Activated CD4-positive, CD25-positive, alpha-beta regulatory T cell treated with anti-CD3 and anti-CD28 coated beads, Interleukin-2, amount 50 U/mL, for 72 hours (primary cell): Measurements from ENCODE around the gene BANF2.
"Not testable (repeated sequence)": the region's sequence is repeated elsewhere in the genome, so short reads cannot be mapped to it uniquely, and the experiment has no call there.

Experiments used
- DNase-seq: peaks from one replicate; pipeline ENCODE4 v3.0.0; 2021

BANF2 gene

DNA sequence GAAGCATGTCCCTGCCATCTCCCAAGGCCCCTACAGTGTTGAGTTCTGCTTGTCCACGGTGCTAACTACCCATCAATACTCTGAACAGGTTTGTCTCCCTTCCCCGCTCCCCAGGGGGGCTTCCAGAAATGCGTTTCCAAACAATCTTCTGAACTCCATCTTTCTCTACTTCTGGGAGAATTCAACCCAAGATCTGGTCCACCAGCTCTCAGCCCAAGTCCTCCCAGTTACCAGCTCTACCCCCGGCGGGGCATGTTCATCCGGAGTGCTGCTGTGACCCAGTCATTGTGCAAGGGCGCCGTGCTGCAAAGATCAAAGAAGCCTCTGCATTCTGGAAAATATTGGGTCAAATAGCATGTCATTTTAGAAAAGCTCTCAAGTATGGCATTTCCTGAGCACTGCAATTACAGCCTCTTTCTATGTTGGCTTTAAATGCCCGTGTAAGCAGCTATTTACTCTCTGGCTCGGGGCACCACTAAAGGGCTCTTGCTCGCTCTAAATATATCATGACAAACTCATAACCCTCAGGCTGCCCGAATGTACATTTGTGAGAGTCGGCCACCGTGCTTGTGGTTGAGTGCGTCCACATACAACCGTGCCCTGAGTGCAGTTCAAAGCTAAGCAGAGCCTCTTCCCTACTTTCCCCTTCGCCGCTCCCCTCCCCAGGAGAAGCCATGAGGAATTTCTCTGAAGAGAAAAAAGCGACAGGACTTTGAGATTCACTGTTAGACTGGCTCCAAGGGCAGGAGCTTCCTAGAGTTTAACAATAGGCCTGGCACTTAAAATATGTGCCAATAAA, 71.6 kb downstream of the BANF2 start:
- no peak for DNase-seq

DNA sequence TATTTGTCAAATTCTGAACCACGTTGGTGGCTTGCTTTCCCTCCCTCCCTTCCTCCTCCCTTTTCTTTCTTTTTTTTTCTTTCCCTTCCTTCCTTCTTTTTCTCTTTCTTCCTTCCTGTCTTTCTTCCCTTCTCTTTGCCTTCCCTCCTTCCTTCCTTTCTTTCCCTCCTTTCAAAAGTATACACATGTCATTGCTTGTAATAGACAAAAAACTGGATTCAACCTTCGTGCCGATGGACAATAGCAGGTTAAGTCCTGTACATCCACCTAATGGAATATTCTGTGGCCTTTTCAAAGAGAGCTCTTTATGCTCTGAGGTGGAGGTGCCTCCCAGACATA, 72.2 kb downstream of the BANF2 start:
- no peak for DNase-seq

DNA sequence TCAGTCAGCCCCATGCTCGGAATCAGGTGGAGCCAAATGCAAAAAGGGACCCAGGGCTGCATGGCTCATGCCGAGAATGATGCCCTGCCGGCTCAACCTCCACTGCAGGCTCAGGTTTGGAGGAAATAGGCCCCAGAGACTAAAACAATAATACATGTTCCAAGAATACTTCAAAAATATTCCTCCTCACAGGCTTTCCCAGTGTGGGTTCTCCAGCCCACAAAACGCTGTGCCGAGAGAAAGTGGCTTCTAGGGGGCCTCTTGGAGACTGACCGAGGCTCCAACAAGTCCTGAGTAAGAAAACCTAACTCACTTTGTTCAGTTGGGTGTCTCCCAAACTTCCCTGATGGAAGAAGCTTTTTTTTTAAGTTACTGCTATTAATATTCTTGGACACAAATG, 73.9 kb downstream of the BANF2 start:
- no peak for DNase-seq

DNA sequence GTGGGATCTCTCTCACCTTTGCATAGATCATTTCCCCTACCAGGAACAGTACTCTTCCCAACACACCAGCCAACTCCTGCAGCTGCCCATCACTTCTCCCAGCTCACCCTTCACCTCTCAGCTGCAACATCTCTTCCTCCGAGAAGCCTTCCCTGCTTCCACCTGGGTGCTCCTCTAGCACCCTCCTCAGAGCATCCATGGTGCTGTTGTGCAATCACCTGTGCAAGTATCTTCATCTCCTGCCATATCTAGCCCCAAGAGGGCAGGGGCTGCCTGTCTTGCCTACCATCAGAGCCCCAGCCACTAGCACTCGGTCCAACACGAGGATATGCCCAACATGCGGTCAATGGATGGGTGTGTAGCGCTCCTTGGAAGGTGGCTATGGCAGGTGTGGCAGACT, 75.8 kb downstream of the BANF2 start:
- DNase-seq, result no peak

DNA sequence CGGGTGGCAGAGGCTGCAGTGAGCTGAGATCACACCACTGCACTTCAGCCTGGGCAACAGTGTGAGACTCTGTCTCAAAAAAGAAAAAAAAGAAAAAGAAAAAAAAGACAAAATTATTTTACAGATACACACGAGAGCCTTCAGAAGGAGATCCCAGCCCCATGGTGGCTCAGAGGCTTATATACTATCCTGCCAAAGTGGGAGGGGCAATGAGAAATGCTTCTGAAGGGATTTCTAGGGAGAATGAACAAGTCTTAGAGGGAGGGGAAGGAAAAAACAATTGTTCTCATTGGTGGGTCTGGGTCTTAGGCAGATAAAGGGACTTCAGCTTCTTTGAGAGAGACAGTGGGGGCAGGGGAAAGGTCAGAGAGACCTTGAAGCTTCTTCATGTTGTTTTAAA, 76.8 kb downstream of the BANF2 start:
- DNase-seq, result no peak

DNA sequence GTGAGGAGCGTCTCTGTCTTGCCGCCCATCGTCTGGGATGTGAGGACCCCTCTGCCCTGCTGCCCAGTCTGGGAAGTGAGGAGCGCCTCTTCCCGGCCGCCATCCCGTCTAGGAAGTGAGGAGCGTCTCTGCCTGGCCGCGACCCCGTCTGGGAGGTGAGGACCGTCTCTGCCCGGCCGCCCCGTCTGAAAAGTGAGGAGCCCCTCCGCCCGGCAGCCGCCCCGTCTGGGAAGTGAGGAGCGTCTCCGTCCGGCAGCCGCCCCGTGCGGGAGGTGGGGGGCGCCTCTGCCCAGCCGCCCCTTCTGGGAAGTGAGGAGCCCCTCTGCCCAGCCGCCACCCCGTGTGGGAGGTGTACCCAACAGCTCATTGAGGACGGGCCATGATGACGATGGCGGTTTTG, 79.2 kb downstream of the BANF2 start:
- not testable (repeated sequence) for DNase-seq

DNA sequence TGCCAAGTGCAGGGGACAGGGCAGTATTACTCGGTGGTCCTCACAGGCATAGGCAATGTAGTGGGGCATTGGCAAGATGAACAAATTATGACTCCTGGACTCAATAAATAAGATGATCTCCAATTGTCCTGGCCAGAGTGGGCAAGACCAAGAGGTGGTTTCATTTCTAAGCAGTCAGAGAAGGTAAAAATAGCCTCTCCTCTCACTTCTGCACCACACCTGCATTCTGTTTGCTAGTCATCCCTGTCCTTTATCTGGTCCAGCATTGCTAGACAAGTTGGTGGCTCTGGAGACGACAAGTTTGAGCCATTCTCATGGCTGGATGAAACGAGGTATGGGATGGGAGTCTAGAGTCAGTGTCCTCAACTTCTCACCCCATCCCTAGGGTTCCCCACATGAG, 83.0 kb downstream of the BANF2 start:
- DNase-seq, result no peak

DNA sequence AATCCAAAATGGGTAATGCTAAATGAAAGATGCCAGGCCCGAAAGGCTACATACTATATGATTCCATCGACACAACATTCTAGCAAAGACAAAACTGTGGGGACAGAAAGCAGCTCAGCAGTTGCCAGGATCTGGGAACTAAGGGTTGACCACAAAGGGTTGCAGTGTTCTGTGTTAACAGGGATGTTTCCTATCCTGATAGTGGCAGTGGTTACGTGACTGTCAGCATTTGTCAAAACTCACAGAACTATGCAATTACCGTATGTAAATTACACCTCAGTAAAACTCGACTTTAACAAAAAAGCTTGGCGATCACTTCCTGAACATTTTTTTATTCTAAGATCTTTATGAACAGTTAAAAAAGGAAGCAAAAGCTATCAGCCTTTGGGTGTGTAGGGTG, 83.9 kb downstream of the BANF2 start:
- DNase-seq, result no peak

DNA sequence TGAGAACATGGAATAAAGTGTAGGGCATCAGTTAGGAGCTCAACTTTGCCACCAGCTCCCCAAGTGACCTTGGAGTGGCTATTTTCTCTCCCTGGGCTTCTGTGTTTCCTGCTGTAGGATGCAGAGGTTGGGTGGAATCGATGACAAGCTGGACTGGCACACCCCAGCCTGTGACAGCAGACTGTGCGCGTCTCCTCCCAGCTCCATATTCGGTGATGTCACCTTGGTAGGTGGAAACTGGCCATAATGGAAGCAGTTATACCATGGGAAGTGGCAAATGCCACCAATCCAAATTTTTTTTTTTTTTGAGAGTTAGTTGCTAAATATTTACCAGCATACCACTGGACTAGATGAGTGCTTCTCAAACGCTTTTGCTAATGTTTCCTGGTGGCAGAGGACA, 85.2 kb downstream of the BANF2 start:
- DNase-seq, result no peak
